Right ventricle myocardium superior (tissue), 1 donor: ENCODE data around the gene SVOP. TPM values are rescaled to one million over a fixed set of nuclear protein-coding genes. Genes with fewer than 3 reads are reported as not detected.
"Not testable (repeated sequence)": the region's sequence is repeated elsewhere in the genome, so short reads cannot be mapped to it uniquely, and the experiment has no call there.

ENCODE experiments used
- ATAC-seq: fragments of 200-7000 bp; cut with Tn5 transposase; one replicate; pipeline ENCODE4 v1.9.1; 2020; ENCODE audit warnings: mild to moderate bottlenecking; ENCODE audit not compliant: poor library complexity
- DNase-seq: peaks from one replicate; pipeline ENCODE4 v3.0.0-alpha.2; 2020
- intact Hi-C: fragments of 100-400 bp; cut with DNase I; formaldehyde crosslinking; loops from one replicate; pipeline ENCODE4 v1.11.2; 2022
- total RNA-seq: library from RNA; stranded (reverse); fragmentation: NEBNext Ultra II Directional; extraction: Animal tissue kit (Norgen Biotek cat#: 25700); gene quantifications from one replicate; pipeline ENCODE4 v1.2.1, GENCODE V29; 2021
- donor health status: DM: no; HTN: yes; CAD: no; lungs with severe emphysema.

The SVOP gene
- total RNA-seq, 1 donor from 2014 or later: 3.0 TPM

DNA sequence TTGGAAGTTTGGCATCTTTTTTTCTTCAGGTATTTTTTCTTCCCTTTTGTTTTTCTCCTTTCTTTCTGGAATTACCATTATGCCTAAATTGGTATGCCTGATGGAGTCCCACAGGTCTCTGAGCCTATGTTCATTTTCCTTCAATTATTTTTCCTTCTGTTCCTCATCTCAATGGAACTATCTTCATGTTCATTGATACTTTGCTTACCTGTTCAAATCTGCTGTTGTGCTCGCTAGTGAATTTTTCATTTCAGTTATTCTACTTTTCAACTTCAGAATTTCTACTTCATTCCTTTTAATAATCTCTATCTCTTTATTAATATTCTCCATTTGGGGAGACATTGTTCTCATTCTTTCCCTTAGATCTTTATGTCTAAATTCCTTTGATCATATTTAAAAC is 16.1 kb upstream of the SVOP start:
- ATAC-seq: no peak
- intact Hi-C loops: no loop called here
- no peak for DNase-seq

DNA sequence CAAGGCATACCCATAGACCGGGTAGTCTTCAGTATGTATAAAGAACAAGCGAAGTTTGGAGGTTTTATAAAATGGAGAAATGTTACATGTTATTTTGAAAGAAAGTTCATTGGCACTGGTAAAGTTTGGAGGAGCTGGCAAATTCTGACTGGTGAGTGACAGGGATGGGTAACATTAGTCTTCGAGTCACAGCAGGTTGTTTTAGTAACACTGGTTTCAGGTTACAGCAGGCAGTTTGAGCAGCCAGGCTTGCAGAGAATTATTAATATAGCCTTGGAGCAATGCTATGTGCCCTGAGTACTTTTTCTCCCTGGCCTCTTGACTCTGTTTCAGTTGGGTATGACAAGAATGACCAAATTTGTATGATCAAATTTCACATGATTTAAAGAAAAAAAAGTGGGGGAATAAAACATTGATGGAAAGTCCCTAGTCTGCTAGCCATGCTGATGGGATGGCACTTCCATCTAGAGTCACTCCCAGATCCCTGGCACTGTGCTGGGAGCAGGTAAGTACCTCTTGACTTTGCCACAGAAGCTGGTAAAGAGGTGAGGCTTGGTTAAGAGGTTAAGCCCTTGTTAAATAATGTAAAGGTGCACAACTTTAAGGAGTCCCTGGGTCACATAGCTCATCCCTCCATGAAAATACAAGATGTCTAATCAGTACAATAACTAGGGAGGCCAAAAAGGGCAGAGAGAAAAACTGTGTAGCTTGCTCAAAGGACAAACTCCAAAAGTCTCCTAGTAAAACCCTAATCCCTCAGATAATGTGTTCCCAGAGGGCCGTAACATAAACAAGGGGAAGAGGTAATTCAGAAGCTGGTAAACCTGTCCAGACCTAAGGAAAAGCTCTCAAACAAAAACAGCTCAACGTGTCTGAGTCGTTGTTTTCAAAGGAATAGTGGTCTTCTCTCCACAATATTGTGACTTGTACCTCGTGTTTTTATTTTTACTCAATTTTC is 12.7 kb upstream of the SVOP start:
- ATAC-seq: no peak
- intact Hi-C loops: no loop called here
- no peak for DNase-seq

DNA sequence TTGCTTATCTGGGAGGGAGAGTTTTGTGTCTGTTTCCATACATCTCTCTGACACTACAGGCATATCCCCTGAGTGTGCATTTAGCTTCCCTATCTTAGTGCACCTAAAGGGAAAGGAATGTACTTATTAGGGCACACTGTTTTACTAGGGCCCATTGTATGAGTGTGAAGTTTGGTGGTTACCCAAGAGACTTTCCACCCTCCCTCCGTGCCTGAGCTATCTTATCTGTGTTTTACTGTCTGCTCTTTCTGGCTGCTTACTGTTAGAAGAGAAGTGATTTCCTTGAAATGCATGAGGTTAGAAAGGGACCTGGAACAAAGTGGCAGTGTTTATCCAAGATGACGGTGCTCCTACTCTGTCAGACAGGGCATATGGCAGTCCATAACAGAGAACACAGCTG is 8.5 kb upstream of the SVOP start:
- ATAC-seq (no peak), DNase-seq (no peak)
- intact Hi-C loops: no loop called here

DNA sequence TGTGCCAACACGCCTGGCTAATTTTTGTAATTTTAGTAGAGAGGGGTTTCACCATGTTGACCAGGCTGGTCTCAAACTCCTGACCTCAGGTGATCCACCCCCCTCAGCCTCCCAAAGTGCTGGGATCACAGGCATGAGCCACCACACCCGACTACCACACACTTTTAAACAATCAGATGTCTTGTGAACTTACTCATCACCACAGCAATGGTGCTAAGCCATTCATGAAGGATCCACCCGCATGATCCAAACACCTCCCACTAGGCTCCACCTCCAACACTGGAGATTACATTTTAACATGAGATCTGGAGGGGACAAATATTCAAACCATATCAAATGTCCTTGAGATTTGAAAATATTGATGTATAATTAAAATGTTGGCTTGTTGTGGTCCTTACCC is 7.8 kb upstream of the SVOP start:
- intact Hi-C loops: not testable (repeated sequence)

DNA sequence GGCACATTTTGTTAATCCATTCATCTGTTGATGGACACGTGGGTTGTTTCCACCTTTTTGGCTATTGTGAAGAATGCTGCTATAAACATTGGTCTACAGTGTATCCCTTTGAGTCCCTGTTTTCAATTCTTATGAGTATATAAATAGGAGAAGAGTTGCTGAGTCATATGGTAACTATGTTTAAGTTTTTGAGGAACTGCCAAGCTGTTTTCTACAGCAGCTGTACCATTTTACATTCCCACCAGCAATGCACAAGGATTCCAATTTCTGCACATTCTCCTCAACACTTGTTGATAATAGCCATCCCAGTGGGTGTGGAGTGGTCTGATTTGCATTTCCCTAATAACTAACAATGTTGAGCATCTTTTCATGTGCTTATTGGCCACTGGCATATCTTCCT is 6.9 kb upstream of the SVOP start:
- DNase-seq (no peak), ATAC-seq (no peak)
- intact Hi-C loops: no loop called here

More for the DNA sequence above, 7.8 kb upstream of the SVOP start:
- not testable (repeated sequence) for ATAC-seq, DNase-seq

DNA sequence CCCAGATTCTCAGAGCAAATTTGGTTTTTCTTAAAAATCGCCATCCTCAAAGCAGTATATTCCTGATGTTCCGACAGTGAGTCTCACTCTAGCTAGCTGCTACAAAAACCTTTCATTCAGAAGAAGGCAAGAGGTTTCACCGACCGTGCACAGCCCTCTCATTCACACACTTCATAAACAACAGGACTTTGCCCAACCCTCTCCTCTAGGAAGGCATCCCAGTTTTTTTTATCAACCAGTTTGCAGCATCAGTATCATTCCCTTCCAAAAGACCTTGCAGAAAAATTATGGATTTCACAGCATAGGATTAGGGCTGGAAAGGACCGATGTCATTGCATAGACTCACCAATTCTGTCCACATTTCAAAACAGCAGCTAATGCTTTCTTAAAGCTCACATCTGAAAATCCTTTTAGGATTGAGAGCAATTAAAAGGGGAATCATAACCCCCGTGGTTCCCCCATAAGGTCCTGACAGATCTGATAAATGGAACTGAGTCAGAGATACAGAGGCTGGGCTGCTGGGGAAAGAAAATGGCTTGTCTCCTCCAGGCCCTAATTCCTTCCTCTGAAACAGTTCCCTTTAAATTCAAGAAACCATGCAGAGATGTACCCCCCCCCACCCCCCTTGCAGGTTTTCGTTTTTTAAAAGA is 597 bp downstream of the SVOP start:
- no peak for ATAC-seq

DNA sequence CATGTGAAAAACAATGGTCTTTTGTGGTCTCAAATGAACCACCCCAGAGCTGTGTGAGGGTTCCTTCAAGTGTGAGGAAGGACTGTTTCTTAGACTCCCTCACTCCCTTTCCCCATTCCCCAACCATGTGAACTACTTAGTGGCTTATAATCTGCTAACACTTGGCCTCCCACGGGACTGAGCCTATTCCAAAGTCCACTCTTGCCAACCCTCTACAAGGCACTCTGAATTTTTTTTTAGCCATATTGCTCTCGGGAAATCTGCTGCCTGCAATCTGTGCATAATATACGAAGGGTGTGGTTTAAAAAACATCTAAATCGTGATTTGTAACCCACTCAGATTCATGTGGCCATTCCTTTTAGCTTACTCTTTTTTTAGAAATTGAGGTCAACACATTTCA is 2.6 kb downstream of the SVOP start:
- ATAC-seq (no peak), DNase-seq (no peak)
- intact Hi-C loops: no loop called here

More for the DNA sequence above, 597 bp downstream of the SVOP start:
- DNase-seq: no peak
- intact Hi-C loops: no loop called here

DNA sequence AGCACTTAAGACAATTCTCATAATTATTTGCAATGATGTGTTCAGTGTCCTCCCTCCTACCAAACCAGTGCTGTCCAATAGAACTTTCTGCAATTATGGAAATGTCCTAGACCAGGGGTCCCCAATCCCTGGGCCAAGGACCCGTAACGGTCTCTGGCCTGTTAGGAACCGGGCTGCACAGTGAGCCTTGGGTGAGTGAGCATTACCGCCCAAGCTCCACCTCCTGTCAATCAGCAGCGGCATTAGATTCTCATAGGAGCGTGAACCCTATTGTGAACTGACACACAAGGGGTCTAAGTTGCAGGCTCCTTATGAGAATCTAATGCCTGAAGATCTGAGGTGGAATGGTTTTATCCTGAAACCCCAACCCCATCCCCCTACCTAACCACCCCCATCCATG is 3.9 kb downstream of the SVOP start:
- ATAC-seq (no peak), DNase-seq (no peak)
- intact Hi-C loops: no loop called here

DNA sequence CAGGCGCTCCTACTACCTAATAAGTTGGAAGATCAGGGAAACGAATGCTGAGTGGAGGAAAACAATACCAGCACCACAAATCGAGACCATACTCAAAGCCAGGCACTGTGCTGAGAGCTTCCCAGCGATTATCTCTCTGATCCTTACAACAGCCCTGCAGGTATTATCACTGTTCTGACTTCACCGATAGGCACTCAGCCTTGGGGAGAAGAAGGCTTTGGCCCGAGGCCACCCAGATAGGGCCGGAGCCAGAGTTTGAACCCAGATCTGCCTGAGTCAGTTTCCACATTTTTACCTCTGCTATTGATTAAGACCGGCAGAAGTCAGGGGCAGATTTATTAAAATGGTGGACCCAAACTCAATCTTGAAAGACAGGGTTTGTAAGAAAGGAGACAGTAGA is 4.9 kb downstream of the SVOP start:
- intact Hi-C loops: no loop called here
- ATAC-seq (no peak), DNase-seq (no peak)

DNA sequence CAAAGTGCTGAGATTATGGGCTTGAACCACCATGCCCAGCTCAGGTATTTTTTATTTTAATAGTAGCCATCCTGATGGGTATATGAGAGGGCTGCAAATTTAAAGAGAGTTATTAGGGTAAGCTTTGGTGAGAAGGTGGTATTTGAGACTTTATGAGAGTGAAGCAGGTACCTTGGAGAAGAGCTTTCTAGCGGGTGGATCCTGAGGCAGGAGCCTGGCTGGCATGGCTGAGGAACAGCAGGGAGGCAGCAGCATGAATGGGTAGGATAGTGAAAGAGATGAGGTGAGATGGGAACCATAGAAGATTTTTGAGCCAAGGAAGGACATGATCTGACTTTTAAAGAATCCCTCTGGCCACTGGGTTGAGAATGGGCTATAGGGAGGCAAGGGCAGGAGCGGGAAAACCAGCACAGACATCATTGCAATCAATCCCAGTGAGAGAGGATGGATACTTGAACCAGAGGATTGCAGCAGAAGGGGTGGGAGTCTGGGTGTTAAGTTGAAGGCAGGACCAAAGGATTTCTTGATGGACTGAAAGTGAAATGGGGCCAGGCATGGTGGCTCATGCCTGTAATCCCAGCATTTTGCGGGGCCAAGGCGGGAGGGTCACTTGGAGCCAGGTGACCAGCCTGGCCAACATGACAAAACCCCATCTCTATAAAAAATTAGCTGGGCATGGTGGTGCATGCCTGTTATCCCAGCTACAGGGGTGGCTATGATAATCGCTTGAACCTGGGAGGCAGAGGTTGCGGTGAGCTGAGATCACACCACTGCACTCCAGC is 5.7 kb downstream of the SVOP start:
- intact Hi-C loops: no loop called here
- no peak for ATAC-seq
- no peak for DNase-seq

DNA sequence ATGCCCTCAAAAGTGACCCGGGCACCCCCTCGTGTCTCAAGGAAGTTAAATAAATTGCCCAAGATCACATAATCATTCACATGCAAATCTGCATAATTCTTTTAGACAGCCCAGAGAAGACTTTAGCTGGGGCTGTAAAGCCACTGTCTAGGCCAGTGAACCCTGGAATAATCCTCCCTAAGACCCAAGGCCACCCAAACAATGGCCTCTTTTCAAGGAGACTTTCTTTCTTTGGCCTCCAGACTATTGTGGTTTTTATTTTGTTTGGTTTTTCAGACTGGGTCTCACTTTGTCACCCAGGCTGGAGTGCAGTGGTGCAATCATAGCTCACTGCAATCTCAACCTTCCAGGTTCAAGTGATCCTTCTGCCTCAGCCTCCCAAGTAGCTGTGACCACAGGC is 10.6 kb downstream of the SVOP start:
- ATAC-seq (no peak), DNase-seq (no peak)
- intact Hi-C loops: no loop called here

DNA sequence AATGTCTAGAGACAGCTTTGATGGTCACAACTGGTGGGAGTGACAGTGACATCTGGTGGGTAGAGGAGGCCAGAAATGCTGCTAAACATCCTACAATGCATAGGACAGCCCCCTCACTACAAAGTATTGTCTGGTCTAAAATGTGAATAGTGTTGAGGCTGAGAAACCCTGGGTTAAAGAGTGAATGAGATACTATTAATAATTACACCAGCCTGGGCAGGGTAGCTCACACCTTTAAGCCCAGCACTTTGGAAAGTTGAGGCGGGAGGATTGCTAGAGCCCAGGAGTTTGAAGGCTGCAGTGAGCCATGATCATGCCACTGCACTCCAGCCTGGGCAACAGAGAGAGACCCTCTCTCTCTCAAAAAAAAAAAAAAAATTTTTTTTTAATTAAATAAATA is 11.1 kb downstream of the SVOP start:
- intact Hi-C loops: no loop called here
- DNase-seq: no peak
- ATAC-seq: no peak

DNA sequence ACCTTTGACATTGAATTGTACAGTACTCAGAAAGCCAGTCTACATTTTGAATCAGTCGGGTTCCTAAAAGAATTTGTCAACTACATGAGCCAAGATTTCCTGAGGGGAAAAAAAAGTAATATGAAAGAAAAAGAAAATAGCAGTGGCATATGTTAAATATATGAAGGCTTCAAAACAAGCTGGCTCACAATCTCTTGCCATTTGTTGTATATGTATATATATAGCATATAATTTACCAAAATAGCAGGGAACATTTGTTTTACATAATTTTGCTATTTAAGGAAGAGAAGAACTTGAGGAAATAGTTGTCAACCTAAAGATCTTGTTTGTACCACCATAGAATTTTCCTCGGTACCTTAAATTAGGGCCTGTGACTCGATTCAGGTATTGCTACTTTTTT is 16.9 kb downstream of the SVOP start:
- intact Hi-C loops: no loop called here
- ATAC-seq (no peak), DNase-seq (no peak)

DNA sequence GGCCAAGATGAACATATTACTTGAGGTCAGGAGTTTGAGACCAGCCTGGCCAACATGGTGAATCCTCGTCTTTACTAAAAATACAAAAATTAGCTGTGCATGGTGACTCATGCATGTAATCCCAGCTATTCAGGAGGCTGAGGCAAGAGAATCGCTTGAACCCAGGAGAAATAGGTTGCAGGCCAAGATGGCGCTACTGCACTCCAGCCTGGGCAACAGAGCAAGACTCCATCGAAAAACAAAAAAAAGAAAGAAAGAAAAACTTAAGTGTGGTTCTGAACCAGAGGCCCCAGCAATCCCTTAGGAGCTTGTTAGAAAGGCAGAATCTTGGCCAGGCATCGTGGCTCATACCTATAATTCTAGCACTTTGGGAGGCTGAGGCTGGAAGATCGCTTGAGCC is 24.5 kb downstream of the SVOP start:
- intact Hi-C loops: no loop called here
- no peak for ATAC-seq
- no peak for DNase-seq

DNA sequence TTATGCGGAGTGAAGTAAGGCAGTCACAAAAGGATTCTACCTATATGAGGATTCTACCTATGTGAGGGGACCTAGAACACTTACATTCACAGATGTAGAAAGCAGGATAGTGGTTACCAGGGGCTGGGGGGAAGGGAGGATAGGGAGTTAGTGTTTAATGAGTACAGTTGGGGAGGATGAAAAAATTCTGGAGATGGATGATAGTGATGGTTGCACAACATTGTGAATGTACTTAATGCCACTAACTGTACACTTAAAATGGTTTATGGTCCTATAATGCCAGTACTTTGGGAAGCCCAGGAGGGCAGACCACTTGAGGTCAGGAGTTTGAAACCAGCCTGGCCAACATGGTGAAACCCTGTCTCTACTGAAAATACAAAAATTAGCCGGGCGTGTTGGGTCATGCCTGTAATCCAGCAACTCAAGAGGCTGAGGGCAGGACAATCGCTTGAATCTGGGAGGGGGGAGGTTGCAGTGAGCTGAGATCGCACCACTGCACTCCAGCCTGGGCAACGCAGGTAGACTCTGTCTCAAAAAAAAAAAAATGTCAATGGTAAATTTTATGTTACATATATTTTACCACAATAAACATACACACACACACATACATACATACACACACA is 25.4 kb downstream of the SVOP start:
- intact Hi-C loops: no loop called here
- no peak for ATAC-seq

DNA sequence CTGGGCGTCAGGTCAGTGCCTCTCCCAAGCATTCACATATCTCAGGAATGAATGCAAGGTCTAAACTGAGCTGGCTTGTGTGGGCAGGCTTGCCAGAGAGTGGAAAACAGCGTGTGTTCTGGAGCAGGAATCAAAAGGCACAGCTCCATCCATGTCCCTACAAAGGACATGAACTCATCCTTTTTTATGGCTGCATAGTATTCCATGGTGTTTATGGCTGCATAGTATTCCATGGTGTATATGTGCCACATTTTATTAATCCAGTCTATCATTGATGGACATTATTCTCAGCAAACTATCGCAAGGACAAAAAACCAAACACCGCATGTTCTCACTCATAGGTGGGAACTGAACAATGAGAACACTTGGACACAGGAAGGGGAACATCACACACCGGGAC is 30.8 kb downstream of the SVOP start:
- ATAC-seq, intact Hi-C loops, DNase-seq: not testable (repeated sequence)

More for the DNA sequence above, 25.4 kb downstream of the SVOP start:
- DNase-seq: no peak

DNA sequence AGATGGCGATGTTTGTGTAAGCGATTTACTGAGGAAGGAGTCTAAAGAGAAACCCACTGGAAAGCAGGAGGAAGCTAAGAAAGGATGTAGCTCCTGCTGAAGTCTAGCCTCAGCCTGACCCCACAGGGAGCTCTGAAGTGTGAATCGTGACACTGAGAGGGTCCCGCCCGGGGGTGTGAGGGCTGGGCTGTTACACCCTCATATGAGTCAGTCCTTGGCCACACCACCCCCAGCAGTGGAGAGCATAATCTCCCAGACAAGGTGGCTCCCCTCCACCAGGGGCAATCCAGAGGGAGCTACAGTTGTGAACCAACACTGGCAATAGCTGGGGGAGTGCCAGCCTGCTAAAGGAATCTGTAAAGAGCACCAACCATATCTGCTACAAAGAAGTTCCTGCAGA is 31.5 kb downstream of the SVOP start:
- intact Hi-C loops: no loop called here
- DNase-seq (no peak), ATAC-seq (no peak)

DNA sequence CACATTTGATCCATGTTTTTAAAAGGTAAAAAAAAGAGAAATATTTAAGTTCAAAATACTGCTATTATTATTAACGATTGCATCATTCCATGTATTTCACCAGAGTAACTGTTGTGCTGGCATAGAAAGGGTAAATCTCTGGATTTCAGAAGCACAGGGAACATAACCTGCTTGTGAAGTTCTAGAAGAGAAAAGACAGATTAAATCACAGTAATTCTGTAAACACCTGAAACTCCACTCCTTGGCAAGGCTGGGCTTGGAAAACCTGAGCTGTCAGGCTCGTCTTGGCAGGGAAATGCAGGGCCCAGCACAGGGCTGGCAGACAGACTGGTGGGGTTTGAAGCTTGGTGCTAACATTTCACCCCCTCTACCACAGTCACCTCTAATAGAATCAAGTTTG is 35.1 kb downstream of the SVOP start:
- no peak for DNase-seq
- intact Hi-C loops: no loop called here
- ATAC-seq: no peak

DNA sequence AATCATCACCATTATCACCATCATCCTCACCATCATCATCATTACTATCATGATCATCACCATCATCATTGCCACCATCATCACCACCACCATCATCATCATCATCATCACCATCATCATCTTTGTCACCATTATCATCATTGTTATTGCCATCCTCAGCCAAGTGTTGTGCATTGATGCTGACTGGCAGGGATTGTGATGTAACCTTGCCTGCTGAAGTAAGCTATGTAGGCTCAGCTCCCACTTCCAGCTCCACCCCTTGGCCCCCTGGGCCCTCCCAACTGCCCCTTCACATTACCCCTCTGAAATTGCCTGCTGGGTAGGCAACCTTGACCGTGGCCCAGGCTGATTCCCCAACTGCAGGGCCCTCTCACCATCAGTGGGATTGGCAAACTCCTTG is 37.6 kb downstream of the SVOP start:
- DNase-seq: no peak
- ATAC-seq: no peak
- intact Hi-C loops: no loop called here
